Transverse colon (tissue), 4 donors: Measurements from ENCODE around the gene NECTIN2. TPM values are rescaled to one million over a fixed set of nuclear protein-coding genes. Genes with fewer than 3 reads are reported as not detected.

Experiments
- DNase-seq: peaks from one replicate; pipeline ENCODE4 v3.0.0-alpha.2; 2019
- H3K27ac ChIP-seq, 4 donors: fragments of 200-600 bp; sonication (generic); 2 replicates each; pipeline ENCODE4 v1.5.1; 2016 to 2018; ENCODE audit warnings: inconsistent platforms in 4 of 4
- H3K27me3 ChIP-seq: fragments of 200-600 bp; sonication (generic); 2 replicates; pipeline ENCODE4 v1.5.1; 2017; ENCODE audit warnings: inconsistent platforms
- H3K36me3 ChIP-seq, 4 donors: fragments of 200-600 bp; sonication (generic); 2 replicates each; pipeline ENCODE4 v1.5.1; 2017 to 2019; ENCODE audit warnings: inconsistent platforms in 4 of 4
- H3K4me1 ChIP-seq, 4 donors: fragments of 200-600 bp; sonication (generic); 2 replicates each; pipeline ENCODE4 v1.5.1; 2017 to 2020; ENCODE audit warnings: inconsistent platforms in 4 of 4
- H3K4me3 ChIP-seq, 4 donors: fragments of 200-600 bp; sonication (generic); 1 replicate in 1 of 4; 2 replicates in 3 of 4; pipeline versions ENCODE4 v1.5.1 to v1.6.1; 2017 to 2019; ENCODE audit warnings: inconsistent platforms in 4 of 4
- H3K9me3 ChIP-seq, 2 donors: fragments of 200-600 bp; sonication (generic); 2 replicates each; pipeline ENCODE4 v1.5.1; 2017 to 2019; ENCODE audit warnings: inconsistent platforms in 2 of 2
- CTCF ChIP-seq, 5 experiments: fragments of 200-600 bp in 3 of 5; fragments of 450-650 bp in 2 of 5; sonication (generic) in 3 of 5; IDR thresholded peaks; 1 replicate in 2 of 5; 2 replicates in 3 of 5; pipeline ENCODE4 v1.5.1; 2016 to 2017; ENCODE audit warnings: antibody characterized with exemption in 5 of 5, inconsistent platforms in 3 of 5, mild to moderate bottlenecking in 2 of 5, moderate library complexity in 1 of 5
- EP300 ChIP-seq: sonication (generic); formaldehyde crosslinking; IDR thresholded peaks from one replicate; pipeline ENCODE4 v1.6.1; 2017; ENCODE audit warnings: antibody characterized with exemption, low read depth
- POLR2A ChIP-seq: fragments of 450-650 bp; IDR thresholded peaks from one replicate; pipeline ENCODE4 v1.6.1; 2016; ENCODE audit warnings: antibody characterized with exemption, mild to moderate bottlenecking, moderate library complexity
- POLR2AphosphoS5 ChIP-seq, 3 donors: sonication (generic); formaldehyde crosslinking; IDR thresholded peaks; one replicate each; pipeline ENCODE4 v1.6.1; 2016; ENCODE audit warnings: antibody characterized with exemption in 3 of 3
- WGBS, 2 donors: methylation state at CpG; one replicate each; pipeline ENCODE4 v1.1.5; 2018; ENCODE audit warnings: low coverage in 1 of 2; 5-methylcytosine and 5-hydroxymethylcytosine counted together
- in situ Hi-C, 4 donors: fragments of 200-750 bp; cut with MboI; loops; one replicate each; pipeline versions ENCODE4 v1.15.0 to v1.15.1; 2017; ENCODE audit warnings: low sequenced_read_pairs in 3 of 4, low pct_ligation_motif_present in 1 of 4, low pct_unique_long_range_greater_than_20kb in 1 of 4
- intact Hi-C: fragments of 100-400 bp; cut with DNase I; formaldehyde crosslinking; loops from one replicate; pipeline ENCODE4 v1.15.1; 2023; ENCODE audit warnings: low total_unique reads
- total RNA-seq, 4 donors: library from RNA; depleted of rRNA; stranded (reverse); fragments of >200 nt; gene quantifications; one replicate each; pipeline ENCODE4 v1.1.0, GENCODE V29; 2016

NECTIN2 gene
- total RNA-seq, 4 donors from 2014 or later, result 93.7 to 147 (median 125) TPM

GRCh38 chr19:44871809-44872208 is 25.7 kb downstream of the NECTIN2 start:
- DNase-seq, result no peak
- TF ChIP-seq POLR2A (no peak), POLR2AphosphoS5 (IDR thresholded peaks at IDR 0.05) (no peak), EP300 (no peak), CTCF (IDR thresholded peaks at IDR 0.05) (no peak)
- intact Hi-C loops (no loop called here), in situ Hi-C loops (no loop called here)
- H3K27ac ChIP-seq, result no peak overlapping the region
- H3K4me3 ChIP-seq, result no peak overlapping the region
- WGBS, 2 donors, result 98% methylated on average over 7 of the region's 14 CpGs; no CpG with 5 or more reads in 1 of the 2 donors
- H3K27me3 ChIP-seq, result no peaks in the 10 kb centered on the region
- H3K9me3 ChIP-seq, result no peaks in the 10 kb centered on the region
- H3K36me3 ChIP-seq, result peaks cover 0 to 15% (median 6%) of the 10 kb centered on the region in 4 donors
- H3K4me1 ChIP-seq, result peaks cover 0 to 23% (median 10%) of the 10 kb centered on the region in 4 donors

- Histone ChIP-seq H3K9me3 (no peaks in the 10 kb centered on the region), H3K36me3 (peaks cover 0 to 15% (median 6%) of the 10 kb centered on the region in 4 donors), H3K4me3 (no peak overlapping the region), H3K4me1 (peaks cover 0 to 23% (median 10%) of the 10 kb centered on the region in 4 donors), H3K27me3 (no peaks in the 10 kb centered on the region), H3K27ac (no peak overlapping the region)
- 84 to 88% methylated on average over 3 to 4 of the region's 4 CpGs for WGBS, 2 donors
- intact Hi-C loops (no loop called here), in situ Hi-C loops (no loop called here)
- TF ChIP-seq POLR2AphosphoS5 (IDR thresholded peaks at IDR 0.05) (no peak), EP300 (no peak), CTCF (IDR thresholded peaks at IDR 0.05) (no peak), POLR2A (no peak)
- no peak for DNase-seq
Measured at GRCh38 chr19:44872661-44873060, 26.6 kb downstream of the NECTIN2 start.

- no peak overlapping the region for H3K27ac ChIP-seq
- TF ChIP-seq POLR2AphosphoS5 (IDR thresholded peaks at IDR 0.05) (no peak), POLR2A (no peak), EP300 (no peak), CTCF (IDR thresholded peaks at IDR 0.05) (no peak)
- H3K9me3 ChIP-seq, result no peaks in the 10 kb centered on the region
- in situ Hi-C loops (no loop called here), intact Hi-C loops (no loop called here)
- no peak for DNase-seq
- 95% methylated on average over 16 of the region's 16 CpGs; no CpG with 5 or more reads in 1 of the 2 donors for WGBS, 2 donors
- H3K27me3 ChIP-seq, result no peaks in the 10 kb centered on the region
- peaks cover 0 to 23% (median 10%) of the 10 kb centered on the region in 4 donors for H3K4me1 ChIP-seq
- no peak overlapping the region for H3K4me3 ChIP-seq
- peaks cover 0 to 15% (median 6%) of the 10 kb centered on the region in 4 donors for H3K36me3 ChIP-seq
Measured at GRCh38 chr19:44874317-44874716, 28.2 kb downstream of the NECTIN2 start.

GRCh38 chr19:44875666-44876451 is 29.8 kb downstream of the NECTIN2 start:
- Histone ChIP-seq H3K4me1 (peaks cover 0 to 20% (median 9%) of the 10 kb centered on the region in 4 donors), H3K9me3 (no peaks in the 10 kb centered on the region), H3K27ac (peak overlapping the region; percentile 32 to 60 (median 41)), H3K36me3 (peaks cover 0 to 15% (median 6%) of the 10 kb centered on the region in 4 donors), H3K27me3 (no peaks in the 10 kb centered on the region), H3K4me3 (no peak overlapping the region)
- 60 to 70% methylated on average over 2 to 22 of the region's 22 CpGs for WGBS, 2 donors
- in situ Hi-C loops, result no loop called here
- DNase-seq, result peak; percentile 64
- TF ChIP-seq EP300 (no peak), POLR2AphosphoS5 (IDR thresholded peaks at IDR 0.05) (peak in 1 of 3 donors; percentile 11)
- intact Hi-C loops, result no loop called here
